ENCODE results near the gene GPNMB. TPM values are rescaled to one million over a fixed set of nuclear protein-coding genes. Genes with fewer than 3 reads are reported as not detected.

Gene GPNMB
- total RNA-seq, 4 donors from 2014 or later, result 12.1 to 37.8 (median 25.6) TPM

DNA sequence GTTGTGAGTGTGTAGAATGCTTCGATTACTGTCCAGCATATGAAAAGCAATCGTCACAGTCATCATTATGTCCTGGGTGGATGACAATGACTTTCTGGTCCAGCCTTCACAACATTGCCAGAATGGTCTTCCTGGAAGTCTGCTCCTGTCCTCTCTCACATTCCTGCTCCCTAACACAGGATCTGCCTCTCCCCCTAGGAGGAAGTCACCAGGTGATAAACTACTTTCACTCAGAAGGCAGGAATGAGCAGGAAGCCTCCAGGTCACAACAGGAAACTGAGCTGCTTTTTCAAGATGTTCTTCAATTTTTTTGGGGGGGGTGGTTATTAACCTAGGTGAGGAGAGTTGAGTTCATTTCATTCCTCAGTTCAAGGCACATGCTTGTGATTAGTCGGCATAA is 13.6 kb upstream of the GPNMB start:
- H3K4me3 ChIP-seq, result no peak overlapping the region
- no peaks in the 10 kb centered on the region for H3K9me3 ChIP-seq
- H3K27ac ChIP-seq, result no peak overlapping the region
- H3K27me3 ChIP-seq, result no peaks in the 10 kb centered on the region
- no peak for DNase-seq
- no peak for TF ChIP-seq POLR2A (IDR thresholded peaks at IDR 0.05)
- TF ChIP-seq, protein P1, sequence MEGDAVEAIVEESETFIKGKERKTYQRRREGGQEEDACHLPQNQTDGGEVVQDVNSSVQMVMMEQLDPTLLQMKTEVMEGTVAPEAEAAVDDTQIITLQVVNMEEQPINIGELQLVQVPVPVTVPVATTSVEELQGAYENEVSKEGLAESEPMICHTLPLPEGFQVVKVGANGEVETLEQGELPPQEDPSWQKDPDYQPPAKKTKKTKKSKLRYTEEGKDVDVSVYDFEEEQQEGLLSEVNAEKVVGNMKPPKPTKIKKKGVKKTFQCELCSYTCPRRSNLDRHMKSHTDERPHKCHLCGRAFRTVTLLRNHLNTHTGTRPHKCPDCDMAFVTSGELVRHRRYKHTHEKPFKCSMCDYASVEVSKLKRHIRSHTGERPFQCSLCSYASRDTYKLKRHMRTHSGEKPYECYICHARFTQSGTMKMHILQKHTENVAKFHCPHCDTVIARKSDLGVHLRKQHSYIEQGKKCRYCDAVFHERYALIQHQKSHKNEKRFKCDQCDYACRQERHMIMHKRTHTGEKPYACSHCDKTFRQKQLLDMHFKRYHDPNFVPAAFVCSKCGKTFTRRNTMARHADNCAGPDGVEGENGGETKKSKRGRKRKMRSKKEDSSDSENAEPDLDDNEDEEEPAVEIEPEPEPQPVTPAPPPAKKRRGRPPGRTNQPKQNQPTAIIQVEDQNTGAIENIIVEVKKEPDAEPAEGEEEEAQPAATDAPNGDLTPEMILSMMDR (IDR thresholded peaks at IDR 0.05), result no peak
- no peaks in the 10 kb centered on the region for H3K36me3 ChIP-seq
- no peaks in the 10 kb centered on the region for H3K4me1 ChIP-seq

DNA sequence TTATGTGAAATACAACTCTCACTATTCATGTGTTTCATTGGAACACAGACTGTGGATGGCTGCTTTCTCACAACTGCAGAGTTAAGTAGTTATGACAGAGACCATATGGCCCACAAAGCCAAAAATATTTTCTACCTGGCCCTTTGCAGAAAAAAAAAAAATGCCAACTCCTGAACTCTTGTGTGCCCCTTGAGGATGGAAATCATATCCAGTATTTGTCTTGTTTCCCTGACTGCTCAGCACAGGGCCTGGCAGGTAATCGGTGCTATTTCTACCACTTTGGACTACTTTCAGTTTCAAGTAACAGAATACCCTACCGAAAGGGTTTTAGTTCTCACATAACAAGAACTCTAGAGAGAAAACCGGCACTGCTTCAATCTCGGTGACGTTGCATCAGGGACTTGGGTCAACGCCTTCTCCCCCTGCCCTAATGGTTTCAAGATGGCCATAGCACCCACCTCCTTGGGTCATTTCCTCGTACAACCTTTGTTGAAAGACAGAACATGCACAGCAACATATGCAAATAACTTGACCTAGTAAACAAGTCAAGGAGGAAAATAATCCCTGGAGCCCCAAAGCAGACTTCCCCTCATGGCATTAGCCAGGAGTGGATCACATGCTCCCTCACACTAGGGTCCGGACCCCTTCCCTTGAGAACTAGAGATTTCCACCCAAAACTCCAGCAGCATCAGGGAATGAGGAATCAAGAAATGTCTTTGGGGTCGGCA is 11.8 kb upstream of the GPNMB start:
- no peaks in the 10 kb centered on the region for H3K9me3 ChIP-seq
- H3K36me3 ChIP-seq, result no peaks in the 10 kb centered on the region
- peak overlapping the region in 1 of 4 donors; percentile 23 for H3K4me3 ChIP-seq
- no peaks in the 10 kb centered on the region for H3K27me3 ChIP-seq
- H3K4me1 ChIP-seq, result no peaks in the 10 kb centered on the region
- no peak for TF ChIP-seq POLR2A (IDR thresholded peaks at IDR 0.05)
- TF ChIP-seq, protein P1 (IDR thresholded peaks at IDR 0.05), result no peak
- H3K27ac ChIP-seq, result no peak overlapping the region
- no peak for DNase-seq

DNA sequence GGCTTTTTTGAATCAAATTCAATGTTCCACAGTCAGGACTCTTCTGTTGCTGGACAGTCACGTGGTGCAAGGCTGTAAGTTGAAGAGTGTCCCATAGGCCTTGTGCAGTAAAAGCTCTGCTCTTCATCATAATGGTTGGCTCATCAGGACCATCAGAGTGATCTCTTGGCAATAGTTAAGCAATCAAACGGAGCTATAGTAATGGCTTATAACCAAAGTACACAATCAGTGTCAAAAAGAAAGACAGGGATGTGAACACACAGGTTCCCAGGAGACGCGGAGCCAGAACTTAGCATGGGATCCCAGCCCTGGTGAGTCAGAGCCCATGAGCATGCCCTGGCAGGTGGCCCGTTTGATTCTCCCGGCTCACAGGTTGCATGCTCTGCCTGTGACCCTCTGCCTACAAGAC is 10.8 kb upstream of the GPNMB start:
- no peak overlapping the region for H3K4me3 ChIP-seq
- no peaks in the 10 kb centered on the region for H3K27me3 ChIP-seq
- H3K4me1 ChIP-seq, result no peaks in the 10 kb centered on the region
- no peak for TF ChIP-seq POLR2A (IDR thresholded peaks at IDR 0.05)
- DNase-seq, result peak in 1 of 3 donors; percentile 57
- no peaks in the 10 kb centered on the region for H3K36me3 ChIP-seq
- no peak overlapping the region for H3K27ac ChIP-seq
- H3K9me3 ChIP-seq, result no peaks in the 10 kb centered on the region

DNA sequence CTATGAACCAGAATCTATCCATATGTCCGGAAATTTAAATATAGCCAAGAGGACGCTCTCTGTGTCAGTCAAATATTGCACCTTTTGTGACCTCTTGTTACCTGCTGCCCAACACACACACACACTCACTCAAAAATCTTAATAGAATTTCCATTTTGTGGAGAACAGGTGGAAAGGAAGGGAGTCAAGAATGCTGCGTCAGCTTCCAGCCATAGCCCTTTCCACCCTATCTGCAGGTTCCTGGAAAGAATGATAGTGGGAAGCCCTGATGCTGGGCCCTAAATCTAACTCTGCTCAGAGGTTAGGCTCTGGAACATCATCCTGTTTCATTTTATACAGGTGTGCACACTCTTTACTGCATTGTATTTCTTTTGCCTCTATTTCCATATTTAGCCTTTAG is 9.6 kb upstream of the GPNMB start:
- DNase-seq, result no peak
- Histone ChIP-seq H3K4me1 (no peaks in the 10 kb centered on the region), H3K27me3 (no peaks in the 10 kb centered on the region), H3K27ac (no peak overlapping the region), H3K4me3 (no peak overlapping the region), H3K36me3 (no peaks in the 10 kb centered on the region), H3K9me3 (no peaks in the 10 kb centered on the region)
- TF ChIP-seq, protein P1 (IDR thresholded peaks at IDR 0.05), result no peak
- no peak for TF ChIP-seq POLR2A (IDR thresholded peaks at IDR 0.05)

DNA sequence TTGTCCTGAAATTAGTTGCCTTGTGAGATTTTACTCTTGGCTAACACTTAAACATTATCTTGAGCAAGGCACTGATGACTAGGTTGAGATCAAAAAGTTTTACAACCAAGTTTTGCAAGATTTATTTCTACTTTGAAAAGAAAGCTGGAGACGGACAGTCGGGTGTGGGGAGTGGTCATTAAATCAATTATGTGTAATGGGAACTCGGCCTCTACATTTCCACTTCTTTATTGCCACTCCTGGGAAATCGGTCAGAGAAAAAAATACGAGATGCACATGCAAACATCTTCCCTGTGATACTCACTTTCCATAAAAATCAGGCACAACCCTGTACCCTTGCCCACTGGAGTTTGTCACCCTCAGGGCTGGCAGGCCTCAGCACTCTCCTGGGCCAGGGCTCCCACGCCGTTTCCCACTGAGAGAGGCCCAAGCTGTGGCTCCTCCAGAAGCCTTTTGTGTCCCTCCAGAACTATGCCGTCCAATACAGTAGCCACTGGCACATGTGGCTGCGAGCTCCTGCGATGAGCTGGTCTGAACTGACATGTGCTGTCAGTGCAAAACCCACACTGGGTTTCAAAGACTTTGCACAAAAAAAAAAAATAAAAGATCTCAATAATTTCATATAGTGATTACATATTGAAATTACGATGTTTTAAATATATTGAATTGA is 7.5 kb upstream of the GPNMB start:
- TF ChIP-seq POLR2A (IDR thresholded peaks at IDR 0.05), result no peak
- TF ChIP-seq, protein P1 (IDR thresholded peaks at IDR 0.05), result no peak
- Histone ChIP-seq H3K27ac (no peak overlapping the region), H3K4me1 (no peaks in the 10 kb centered on the region), H3K4me3 (no peak overlapping the region), H3K27me3 (no peaks in the 10 kb centered on the region), H3K9me3 (no peaks in the 10 kb centered on the region), H3K36me3 (no peaks in the 10 kb centered on the region)
- no peak for DNase-seq

DNA sequence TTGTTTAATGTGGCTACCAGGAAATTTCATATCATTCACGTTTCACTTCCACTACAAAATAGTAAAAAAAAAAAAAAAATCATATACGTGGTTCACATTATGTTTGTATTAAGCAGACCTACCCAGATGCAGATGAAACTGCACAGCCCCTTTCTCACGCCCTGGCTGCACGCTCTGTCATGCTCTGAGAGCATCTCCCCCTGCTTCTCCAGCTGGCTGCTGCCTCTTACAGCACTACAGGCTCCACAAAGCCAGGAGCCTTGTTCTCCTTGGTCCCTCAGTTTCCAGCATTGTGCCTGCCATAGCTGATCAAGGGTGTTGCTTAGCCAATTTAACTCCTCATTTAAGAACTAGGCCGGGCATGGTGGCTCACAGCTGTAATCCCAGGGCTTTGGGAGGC is 6.9 kb upstream of the GPNMB start:
- H3K4me1 ChIP-seq, result no peaks in the 10 kb centered on the region
- H3K27me3 ChIP-seq, result no peaks in the 10 kb centered on the region
- DNase-seq, result no peak
- no peak for TF ChIP-seq POLR2A (IDR thresholded peaks at IDR 0.05)
- TF ChIP-seq, protein P1 (IDR thresholded peaks at IDR 0.05), result no peak
- no peak overlapping the region for H3K4me3 ChIP-seq
- H3K9me3 ChIP-seq, result no peaks in the 10 kb centered on the region
- H3K27ac ChIP-seq, result no peak overlapping the region
- H3K36me3 ChIP-seq, result no peaks in the 10 kb centered on the region
